Endothelial cell of umbilical vein (primary cell): ENCODE results near the gene COLGALT1. TPM values are rescaled to one million over a fixed set of nuclear protein-coding genes. Genes with fewer than 3 reads are reported as not detected.

ENCODE experiments used
- BruUV-seq: library from RNA; stranded (reverse); fragments of 400-500 nt; replicated peaks from 2 replicates; lab custom pipeline; 2021; lab: Mats Ljungman, UMichigan
- CTCF ChIA-PET: fragments of 300-600, 350-600 bp; sonication (Branson Sonifier 250); formaldehyde crosslinking; loops from one replicate; lab custom pipeline; 2021; ENCODE audit warnings: antibody characterized with exemption, inconsistent platforms; lab: Charles Lee
- POLR2A ChIA-PET: fragments of 300-600, 350-600 bp; sonication (Branson Sonifier 250); formaldehyde crosslinking; loops from one replicate; lab custom pipeline; 2021; ENCODE audit warnings: antibody characterized with exemption, inconsistent platforms; lab: Charles Lee
- DNase-seq: peaks from one replicate; pipeline ENCODE4 v3.0.0-alpha.2; 2011; ENCODE audit warnings: low read depth, low spot score
- FAIRE-seq: peaks from 2 replicates; lab custom pipeline; 2011; peaks lifted over from hg19 to GRCh38; lab: Jason Lieb, UNC
- H2AFZ ChIP-seq: 2 replicates; pipeline ENCODE4 v1.6.0; 2012; ENCODE audit warnings: low read depth, low read length, control low read depth, inconsistent platforms
- H3K27ac ChIP-seq: 2 replicates; pipeline ENCODE4 v1.5.1; 2011; ENCODE audit warnings: low read depth, mild to moderate bottlenecking, control low read depth, low read length, moderate library complexity; ENCODE audit not compliant: insufficient read depth
- H3K27me3 ChIP-seq, 2 experiments: 2 replicates each; pipeline versions ENCODE4 v1.6.0 to v1.6.1; 2011; ENCODE audit warnings: low read length in 2 of 2, mixed read lengths in 1 of 2; ENCODE audit not compliant: control insufficient read depth in 2 of 2, insufficient read depth in 2 of 2
- H3K36me3 ChIP-seq, 2 experiments: 2 replicates in 1 of 2; 3 replicates in 1 of 2; pipeline ENCODE4 v1.5.1; 2011; ENCODE audit warnings: low read length in 2 of 2, mild to moderate bottlenecking in 1 of 2, moderate library complexity in 1 of 2; ENCODE audit not compliant: control insufficient read depth in 2 of 2, insufficient read depth in 2 of 2; ENCODE audit errors: extremely low read depth in 1 of 2
- H3K4me1 ChIP-seq: 3 replicates; pipeline ENCODE4 v1.5.1; 2011; ENCODE audit warnings: mild to moderate bottlenecking, low read length; ENCODE audit not compliant: control insufficient read depth, insufficient read depth; ENCODE audit errors: extremely low read depth
- H3K4me2 ChIP-seq: 2 replicates; pipeline ENCODE4 v1.6.1; 2011; ENCODE audit warnings: low read length, control low read depth, mixed read lengths; ENCODE audit not compliant: insufficient read depth
- H3K4me3 ChIP-seq, 3 experiments: fragments of 200-600 bp in 1 of 3; sonication (generic), shearing (Covaris generic) in 1 of 3; replicated peaks in 1 of 3; 2 replicates each; pipeline ENCODE4 v1.5.1; 2011 to 2016; ENCODE audit warnings: control low read depth in 3 of 3, low read length in 3 of 3, mild to moderate bottlenecking in 2 of 3, inconsistent platforms in 1 of 3, low read depth in 1 of 3, moderate library complexity in 1 of 3; ENCODE audit not compliant: insufficient read depth in 1 of 3
- H3K79me2 ChIP-seq: 2 replicates; pipeline ENCODE4 v1.6.0; 2012; ENCODE audit warnings: low read length, inconsistent platforms; ENCODE audit not compliant: control insufficient read depth, insufficient read depth
- H3K9ac ChIP-seq: replicated peaks from 2 replicates; pipeline ENCODE3; 2011; ENCODE audit warnings: low read length, control low read depth; ENCODE audit not compliant: insufficient read depth; ENCODE audit errors: extremely low read depth
- H3K9me1 ChIP-seq: replicated peaks from 3 replicates; pipeline ENCODE4 v1.6.0; 2011; ENCODE audit warnings: mild to moderate bottlenecking, low read length; ENCODE audit not compliant: control insufficient read depth, insufficient read depth; ENCODE audit errors: extremely low read depth
- H3K9me3 ChIP-seq: replicated peaks from 2 replicates; pipeline ENCODE4 v1.5.1; 2012; ENCODE audit warnings: low read length, inconsistent platforms; ENCODE audit not compliant: control insufficient read depth, insufficient read depth
- H4K20me1 ChIP-seq: replicated peaks from 2 replicates; pipeline ENCODE3; 2011; ENCODE audit warnings: mild to moderate bottlenecking, low read length; ENCODE audit not compliant: control insufficient read depth, insufficient read depth; ENCODE audit errors: extremely low read depth
- EZH2 ChIP-seq: IDR thresholded peaks from 2 replicates; pipeline ENCODE4 v1.6.1; 2012; ENCODE audit warnings: borderline replicate concordance, low read depth, mild to moderate bottlenecking, moderate library complexity, low read length, inconsistent platforms; ENCODE audit not compliant: severe bottlenecking
- FOS ChIP-seq: IDR thresholded peaks from 2 replicates; pipeline ENCODE4 v1.6.1; 2011; ENCODE audit warnings: mild to moderate bottlenecking, low read length, moderate library complexity, borderline replicate concordance; ENCODE audit not compliant: insufficient read depth
- GATA2 ChIP-seq: IDR thresholded peaks from 2 replicates; pipeline ENCODE4 v1.7.0; 2011; ENCODE audit warnings: low read depth, mild to moderate bottlenecking, moderate library complexity, mixed read lengths, low read length; ENCODE audit not compliant: insufficient read length, insufficient read depth
- JUN ChIP-seq: IDR thresholded peaks from 2 replicates; pipeline ENCODE4 v1.6.1; 2011; ENCODE audit warnings: borderline replicate concordance, low read depth; ENCODE audit not compliant: insufficient read length, insufficient read depth
- MYC ChIP-seq: IDR thresholded peaks from one replicate; pipeline ENCODE4 v1.6.1; 2011; ENCODE audit warnings: mild to moderate bottlenecking, low read depth, low read length
- POLR2A ChIP-seq: IDR thresholded peaks from 2 replicates; pipeline ENCODE4 v1.6.1; 2012; ENCODE audit warnings: low read depth, mild to moderate bottlenecking, control low read depth, low read length
- POLR2AphosphoS5 ChIP-seq: IDR thresholded peaks from 2 replicates; pipeline ENCODE4 v1.6.1; 2012; ENCODE audit warnings: low read depth, mild to moderate bottlenecking, control low read depth, low read length, moderate library complexity; ENCODE audit not compliant: insufficient read depth
- dilution Hi-C: fragments of 300-500 bp; cut with MboI; formaldehyde crosslinking; loops from one replicate; pipeline ENCODE4 v1.15.0; 2019; ENCODE audit warnings: low sequenced_read_pairs; ENCODE audit not compliant: extremely low pct_ligation_motif_present
- intact Hi-C: fragments of 100-400 bp; cut with micrococcal nuclease; formaldehyde crosslinking; loops from one replicate; pipeline ENCODE4 v1.10.0; 2022
- polyA plus RNA-seq, 4 experiments: library from polyadenylated mRNA; depleted of rRNA in 3 of 4; stranded (reverse) in 3 of 4; unstranded in 1 of 4; fragments of >200 nt; gene quantifications; 2 replicates each; pipeline versions ENCODE4 v1.2.1 to v1.2.3, GENCODE V29; 2011 to 2012; ENCODE audit warnings: missing spikeins in 1 of 4
- total RNA-seq: library from RNA; stranded (reverse); gene quantifications from 2 replicates; pipeline ENCODE4 v1.2.3, GENCODE V29; 2021
- TF ChIP-seq, protein P1 (sequence below), 2 donors: IDR thresholded peaks; 1 replicate in 1 of 2; 2 replicates in 1 of 2; pipeline ENCODE4 v1.5.1; 2011; ENCODE audit warnings: low read length in 2 of 2, mild to moderate bottlenecking in 2 of 2, moderate library complexity in 2 of 2, control low read depth in 1 of 2, inconsistent platforms in 1 of 2, low read depth in 1 of 2; ENCODE audit not compliant: insufficient read depth in 1 of 2; ENCODE audit errors: extremely low read depth in 1 of 2
- TF ChIP-seq, protein P2 (sequence below): IDR thresholded peaks from 2 replicates; pipeline ENCODE4 v1.6.1; 2011; ENCODE audit not compliant: insufficient read depth, insufficient read length

COLGALT1 gene
- total and polyA plus RNA-seq, 2 donors (not counting 3 experiments of a cell fraction or from before 2014, with no cell fraction given), result 263 to 355 TPM

DNA sequence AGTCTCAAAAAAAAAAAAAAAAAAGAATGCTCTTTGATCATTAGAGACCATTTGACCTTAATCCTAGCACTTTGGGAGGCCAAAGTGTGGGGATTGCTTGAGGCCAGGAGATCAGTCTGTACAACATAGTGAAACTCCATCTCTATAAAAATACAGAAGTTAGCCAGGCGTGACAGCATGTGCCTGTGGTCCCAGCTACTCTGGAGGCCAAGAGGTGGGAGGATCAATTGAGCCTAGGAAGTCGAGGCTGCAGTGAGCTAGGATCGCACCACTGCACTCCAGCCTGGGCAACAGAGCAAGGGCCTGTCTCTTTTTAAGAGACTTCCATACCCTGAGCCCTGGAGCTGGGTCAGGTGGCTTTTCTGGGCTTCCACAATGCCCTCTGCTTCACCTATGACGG, 11.5 kb upstream of the COLGALT1 start:
- Histone ChIP-seq H3K27ac (no peak overlapping the region), H3K4me1 (peaks cover 4% of the 10 kb centered on the region), H3K9me3 (no peaks in the 10 kb centered on the region), H3K36me3 (no peaks in the 10 kb centered on the region), H3K9me1 (no peaks in the 10 kb centered on the region), H3K79me2 (no peaks in the 10 kb centered on the region), H3K27me3 (no peaks in the 10 kb centered on the region), H3K9ac (no peak overlapping the region), H3K4me3 (no peak overlapping the region), H4K20me1 (no peaks in the 10 kb centered on the region), H2AFZ (no peak overlapping the region), H3K4me2 (no peak overlapping the region)
- no peak for TF ChIP-seq MYC
- TF ChIP-seq, protein P1, sequence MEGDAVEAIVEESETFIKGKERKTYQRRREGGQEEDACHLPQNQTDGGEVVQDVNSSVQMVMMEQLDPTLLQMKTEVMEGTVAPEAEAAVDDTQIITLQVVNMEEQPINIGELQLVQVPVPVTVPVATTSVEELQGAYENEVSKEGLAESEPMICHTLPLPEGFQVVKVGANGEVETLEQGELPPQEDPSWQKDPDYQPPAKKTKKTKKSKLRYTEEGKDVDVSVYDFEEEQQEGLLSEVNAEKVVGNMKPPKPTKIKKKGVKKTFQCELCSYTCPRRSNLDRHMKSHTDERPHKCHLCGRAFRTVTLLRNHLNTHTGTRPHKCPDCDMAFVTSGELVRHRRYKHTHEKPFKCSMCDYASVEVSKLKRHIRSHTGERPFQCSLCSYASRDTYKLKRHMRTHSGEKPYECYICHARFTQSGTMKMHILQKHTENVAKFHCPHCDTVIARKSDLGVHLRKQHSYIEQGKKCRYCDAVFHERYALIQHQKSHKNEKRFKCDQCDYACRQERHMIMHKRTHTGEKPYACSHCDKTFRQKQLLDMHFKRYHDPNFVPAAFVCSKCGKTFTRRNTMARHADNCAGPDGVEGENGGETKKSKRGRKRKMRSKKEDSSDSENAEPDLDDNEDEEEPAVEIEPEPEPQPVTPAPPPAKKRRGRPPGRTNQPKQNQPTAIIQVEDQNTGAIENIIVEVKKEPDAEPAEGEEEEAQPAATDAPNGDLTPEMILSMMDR (IDR thresholded peaks at IDR 0.05; ENCODE audit: extremely low read depth in 1 of 2, insufficient read depth in 1 of 2, low read depth in 1 of 2, low read length in 2 of 2), result no peak
- TF ChIP-seq, protein P2, sequence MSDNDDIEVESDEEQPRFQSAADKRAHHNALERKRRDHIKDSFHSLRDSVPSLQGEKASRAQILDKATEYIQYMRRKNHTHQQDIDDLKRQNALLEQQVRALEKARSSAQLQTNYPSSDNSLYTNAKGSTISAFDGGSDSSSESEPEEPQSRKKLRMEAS, result no peak
- TF ChIP-seq FOS, result no peak
- TF ChIP-seq EZH2, result no peak
- TF ChIP-seq JUN, result no peak
- TF ChIP-seq POLR2A, result no peak
- TF ChIP-seq GATA2, result no peak
- no peak for TF ChIP-seq POLR2AphosphoS5
- POLR2A ChIA-PET, result no interaction called here
- dilution Hi-C loops, result no loop called here
- BruUV-seq, result no TSS peak
- CTCF ChIA-PET, result interaction anchor here (3.3 kb wide), 1 partner anchor 9 kb away, joined by 12 read pairs; no protein-coding TSS in a partner anchor
- intact Hi-C loops, result no loop called here
- FAIRE-seq, result no peak
- DNase-seq, result no peak
